T-helper 1 cell treated with Interleukin-12 subunit alpha and Interleukin-12 subunit beta and Interleukin-4 antibody, amounts not matched to agents 30 ng/mL and 1 ng/mL, for 36 hours (primary cell): ENCODE data around the gene ZNF480. TPM values are rescaled to one million over a fixed set of nuclear protein-coding genes. Genes with fewer than 3 reads are reported as not detected.
"Not testable (repeated sequence)": the region's sequence is repeated elsewhere in the genome, so short reads cannot be mapped to it uniquely, and the experiment has no call there.

Source experiments
- intact Hi-C: fragments of 100-400 bp; cut with micrococcal nuclease; formaldehyde crosslinking; loops from one replicate; pipeline ENCODE4 v1.15.1; 2024
- total RNA-seq: library from RNA; stranded (reverse); gene quantifications from 2 replicates; pipeline ENCODE4 v1.2.3, GENCODE V29; 2022

The ZNF480 gene
- 12.0 and 16.2 TPM in 2 replicates for total RNA-seq

DNA sequence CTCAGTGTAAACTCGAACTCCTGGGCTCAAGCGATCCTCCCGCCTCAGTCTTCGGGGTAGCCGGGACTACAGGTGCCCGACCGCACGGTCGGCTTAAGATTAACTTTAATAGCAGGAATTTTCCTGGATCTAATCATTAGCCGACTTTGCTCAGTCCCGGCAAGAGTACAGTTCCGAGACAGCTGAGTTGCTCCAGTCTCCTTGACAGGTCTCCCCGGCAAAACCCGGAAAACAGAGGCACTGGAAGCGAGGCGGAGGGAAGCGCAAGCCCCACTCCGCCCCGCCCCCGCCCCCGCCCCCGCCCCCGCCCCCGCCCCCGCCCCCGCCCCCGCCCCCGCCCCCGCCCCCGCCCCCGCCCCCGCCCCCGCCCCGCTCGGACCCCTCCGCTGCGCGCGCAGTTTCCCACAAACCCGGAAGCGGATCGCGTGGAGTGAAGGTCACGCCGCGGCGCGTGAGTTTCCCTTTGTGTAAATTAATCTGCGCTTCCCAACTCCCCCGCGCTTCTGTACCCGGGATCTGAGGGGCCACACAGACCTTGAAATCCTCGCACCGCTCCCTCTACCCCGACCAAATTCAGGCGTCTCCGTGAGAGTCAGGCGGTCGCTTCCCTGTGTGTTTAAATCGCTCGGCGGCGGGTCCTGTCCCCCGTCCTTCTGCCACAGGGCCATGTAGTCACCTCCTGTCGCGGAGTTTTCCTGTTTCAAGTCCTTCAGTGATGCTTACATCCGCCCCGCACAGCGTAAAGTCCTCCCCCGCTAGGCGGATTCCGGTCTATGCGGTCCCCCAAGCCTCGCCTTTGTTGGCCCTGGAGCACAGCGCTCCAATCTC is at the start of gene ZNF480:
Gene ZNF480, plus strand, starts transcription at position 397 of the 828 bp plus-strand sequence. CDS start 3,244 bp downstream, outside the sequence.
- intact Hi-C loops, result loop anchor here (1.0 to 10.0 kb wide), 15 partner anchors 28 to 1168 kb away; partner anchors contain the start of genes ZNF600, ZNF610, ZNF616 and ZNF701

DNA sequence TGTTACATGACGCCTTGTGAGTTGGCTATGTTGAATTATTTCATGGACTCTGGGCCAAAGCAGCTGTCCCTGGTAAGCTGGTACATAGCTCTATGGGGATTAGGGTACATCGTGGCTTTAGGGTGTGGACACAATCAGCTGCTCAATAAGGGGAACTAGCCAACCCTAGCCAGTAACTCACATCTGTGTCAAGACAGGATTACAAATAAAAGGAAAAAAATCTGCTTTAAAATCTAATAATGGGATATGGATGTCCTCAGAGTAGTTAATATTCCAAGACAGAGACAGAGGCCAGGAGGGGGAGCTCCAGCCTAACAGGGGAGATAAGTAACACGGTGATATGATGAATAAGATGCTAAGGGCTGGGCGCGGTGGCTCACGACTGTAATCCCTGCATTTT is 48.7 kb upstream of the ZNF480 start:
- intact Hi-C loops, result loop anchor here (1.0 kb wide), 2 partner anchors 322 to 500 kb away; partner anchors contain the start of gene ZNF701

GRCh38 chr19:52258426-52258825 is 38.5 kb upstream of the ZNF480 start:
- intact Hi-C loops, result no loop called here

DNA sequence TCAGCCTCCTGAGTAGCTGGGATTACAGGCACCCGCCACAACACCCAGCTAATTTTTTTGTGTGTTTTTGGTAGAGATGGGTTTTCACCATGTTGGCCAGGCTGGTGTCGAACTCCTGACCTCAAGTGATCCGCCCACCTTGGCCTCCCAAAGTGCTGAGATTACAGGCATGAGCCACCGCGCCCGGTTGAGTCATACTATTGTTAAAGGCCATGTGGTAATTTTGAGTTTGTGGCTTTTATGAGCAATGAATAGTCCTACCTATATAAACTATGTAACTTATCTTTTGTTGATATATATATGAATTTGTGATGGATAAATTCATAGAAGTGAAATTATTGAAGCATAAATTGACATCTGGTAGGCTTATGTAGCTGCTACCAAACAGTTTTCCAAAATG is 31.4 kb upstream of the ZNF480 start:
- intact Hi-C loops, result not testable (repeated sequence)

DNA sequence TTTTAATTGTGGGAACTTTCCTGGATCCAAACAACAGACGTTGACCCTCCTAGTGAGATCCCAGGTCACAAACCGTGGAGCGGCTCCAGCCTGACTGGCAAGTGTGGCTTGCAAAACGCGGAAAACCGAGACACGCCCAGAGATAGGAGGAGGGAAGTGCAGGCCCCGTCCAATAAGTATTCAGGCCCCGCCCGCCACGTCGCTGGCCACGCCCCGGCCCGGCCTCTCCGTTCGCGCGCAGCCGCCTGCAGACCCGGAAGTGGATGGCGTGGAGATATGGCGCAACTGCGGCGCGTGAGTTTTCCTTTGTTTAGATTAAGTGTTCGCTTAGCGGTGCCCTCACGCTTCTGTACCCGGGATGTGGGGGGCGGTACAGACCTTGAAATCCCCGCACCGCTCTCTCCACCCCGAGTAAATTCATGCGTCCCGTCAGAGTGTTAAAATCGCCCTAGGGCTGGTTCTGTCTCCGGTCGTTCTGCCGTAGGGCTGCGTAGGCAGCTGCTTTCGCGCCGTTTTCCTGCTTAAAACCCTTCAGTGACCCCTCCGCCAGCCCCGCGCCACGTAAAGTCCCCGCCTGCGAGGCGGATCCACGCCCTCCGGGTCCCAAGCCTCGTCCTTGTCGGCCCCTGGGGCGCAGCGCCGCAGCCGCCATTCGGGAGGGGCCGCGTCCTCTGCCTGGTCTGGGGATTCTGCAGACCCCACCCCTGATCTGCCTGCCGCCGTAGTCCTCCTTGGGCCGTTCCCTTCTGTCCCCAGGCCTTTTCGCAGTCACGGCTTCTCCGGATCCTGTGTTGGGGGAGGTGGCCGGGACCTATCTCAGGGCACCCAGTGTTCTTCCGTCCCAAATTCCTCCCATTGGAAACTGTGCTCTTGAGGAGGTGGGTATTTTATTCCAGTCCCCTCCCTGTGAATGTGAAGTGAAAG is 27.4 kb upstream of the ZNF480 start, which contains the start of gene ZNF766:
Gene ZNF766, plus strand, starts transcription at position 250 of the 924 bp plus-strand sequence. Its CDS starts 27 bp downstream, at position 277.
- intact Hi-C loops, result loop anchor here (1.0 to 2.0 kb wide), 20 partner anchors 28 to 1198 kb away; partner anchors contain the start of genes ZNF160, ZNF468, ZNF480 and ZNF525

DNA sequence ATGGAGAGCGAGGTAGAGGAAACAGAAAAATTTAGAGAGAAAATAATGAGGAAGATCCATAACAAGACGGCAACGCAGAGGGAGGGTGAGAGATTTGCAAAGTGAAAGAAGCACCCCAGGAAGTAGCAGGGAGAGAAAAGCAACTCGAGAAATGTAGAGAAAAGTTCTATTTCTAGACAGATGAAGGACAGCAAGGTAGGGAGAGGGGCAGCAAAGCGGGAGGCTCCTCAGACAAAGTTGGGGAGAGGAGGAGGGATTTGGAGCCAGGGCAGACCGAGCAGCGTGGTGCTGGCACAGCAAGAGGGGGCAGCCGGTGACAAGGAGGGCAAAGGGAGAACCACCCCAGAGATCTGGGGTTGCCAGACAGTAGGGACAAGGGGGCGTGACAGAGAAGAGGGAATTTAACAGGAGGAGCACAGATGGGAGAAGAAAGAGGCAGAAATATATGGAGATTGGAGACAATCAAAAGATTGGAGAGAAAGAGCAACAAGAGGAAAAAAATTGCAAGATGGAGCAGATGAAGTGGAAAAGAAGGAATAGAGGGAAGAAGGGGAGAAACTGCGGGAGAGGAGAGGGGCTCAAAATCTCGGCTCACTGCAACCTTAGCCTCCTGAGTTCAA is 26.6 kb upstream of the ZNF480 start:
- intact Hi-C loops, result no loop called here

- intact Hi-C loops, result no loop called here
Measured at GRCh38 chr19:52273301-52273700, 23.7 kb upstream of the ZNF480 start.

DNA sequence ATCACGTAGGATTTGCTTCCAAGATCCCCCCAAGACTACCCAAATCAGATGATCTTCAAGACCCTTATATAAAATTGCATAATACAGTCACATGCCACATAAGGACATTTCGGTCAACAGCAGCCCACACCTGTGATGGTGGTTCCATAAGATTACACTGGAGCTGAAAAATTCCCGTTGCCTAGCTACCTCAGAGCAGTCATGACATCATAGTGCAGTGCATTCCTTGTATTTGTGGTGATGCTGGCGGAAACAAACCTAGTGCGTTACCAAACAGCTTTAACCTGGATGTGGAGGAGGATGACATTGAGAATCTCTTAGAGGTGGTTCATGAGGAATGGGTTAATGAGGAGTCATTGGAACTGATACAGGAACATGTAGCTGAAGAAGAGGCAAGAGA is 22.8 kb upstream of the ZNF480 start:
- intact Hi-C loops, result no loop called here

- intact Hi-C loops, result no loop called here
Measured at GRCh38 chr19:52275988-52276387, 21.0 kb upstream of the ZNF480 start.

DNA sequence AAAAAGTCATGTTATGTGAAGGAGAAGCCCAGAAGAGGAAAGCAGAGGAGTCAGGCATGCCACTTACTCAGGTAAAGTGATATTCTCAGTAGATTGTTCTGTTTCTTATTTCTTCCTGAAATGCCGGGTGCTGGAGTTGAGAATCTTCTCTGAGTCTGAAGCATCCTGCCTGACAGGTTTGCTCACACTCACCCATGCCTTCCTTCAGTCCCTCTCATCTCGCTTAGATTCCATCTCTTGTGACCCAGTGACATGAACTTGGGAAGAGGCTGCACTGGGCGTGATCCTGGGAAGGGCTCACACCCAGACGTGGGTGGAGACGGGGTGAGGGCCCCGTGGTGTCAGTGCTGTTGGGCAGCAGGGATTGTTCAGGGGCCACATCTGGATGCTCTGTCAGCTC is 19.5 kb upstream of the ZNF480 start:
- intact Hi-C loops, result no loop called here

- intact Hi-C loops, result no loop called here
Measured at GRCh38 chr19:52286256-52286655, 10.7 kb upstream of the ZNF480 start.

DNA sequence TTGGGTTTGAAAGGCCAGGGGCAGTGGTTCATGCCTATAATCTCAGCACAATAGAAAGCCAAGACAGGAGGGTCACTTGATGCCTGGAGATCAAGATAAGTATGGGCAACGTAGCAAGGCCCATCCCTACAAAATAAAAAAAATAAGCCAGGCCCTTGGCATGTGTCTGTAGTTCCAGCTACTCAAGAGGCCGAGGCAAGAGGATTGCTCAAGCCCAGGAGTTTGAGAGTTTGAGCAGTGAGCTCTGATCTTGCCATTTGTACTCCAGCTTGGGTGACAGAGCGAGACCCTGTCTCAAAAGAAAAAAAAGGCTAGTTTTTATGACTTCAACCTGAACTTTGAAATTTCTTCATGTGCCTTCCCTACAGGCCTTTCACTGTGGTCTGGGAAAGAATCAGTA is 5.2 kb upstream of the ZNF480 start:
- intact Hi-C loops, result loop anchor here (10.0 kb wide), 1 partner anchor 1173 kb away; the partner anchor contains the start of gene ZNF813

GRCh38 chr19:52292946-52293345 is 4.0 kb upstream of the ZNF480 start:
- intact Hi-C loops, result loop anchor here (10.0 kb wide), 1 partner anchor 1172 kb away; the partner anchor contains the start of gene ZNF813

DNA sequence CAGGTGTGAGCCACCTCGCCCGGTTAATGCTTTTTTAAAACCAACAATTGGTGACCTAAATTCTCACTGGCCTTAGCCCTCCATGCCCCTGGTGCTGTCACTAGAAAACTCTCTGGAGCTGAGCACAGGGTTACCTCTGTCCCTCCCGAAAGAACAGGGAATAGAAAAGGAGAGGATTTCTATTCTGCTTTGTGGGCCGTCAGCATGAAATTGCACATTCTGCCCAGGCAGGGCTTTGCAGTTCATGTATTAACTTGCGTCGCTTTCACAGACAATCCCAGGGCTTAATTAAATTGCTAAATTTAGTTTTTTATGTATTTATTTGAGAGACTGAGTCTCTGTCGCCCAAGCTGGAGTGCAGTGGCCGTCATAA is 583 bp upstream of the ZNF480 start:
- intact Hi-C loops, result loop anchor here (1.0 to 10.0 kb wide), 8 partner anchors 74 to 1168 kb away; partner anchors contain the start of genes ZNF600, ZNF701, ZNF808 and ZNF813

GRCh38 chr19:52297601-52298364 is 814 bp downstream of the ZNF480 start:
- intact Hi-C loops, result loop anchor here (1.0 to 10.0 kb wide), 13 partner anchors 28 to 1167 kb away; partner anchors contain the start of genes ZNF600, ZNF610, ZNF616 and ZNF766

- intact Hi-C loops, result no loop called here
Measured at GRCh38 chr19:52307275-52307674, 10.3 kb downstream of the ZNF480 start.

- intact Hi-C loops, result no loop called here
Measured at GRCh38 chr19:52322429-52322828, 25.5 kb downstream of the ZNF480 start.

DNA sequence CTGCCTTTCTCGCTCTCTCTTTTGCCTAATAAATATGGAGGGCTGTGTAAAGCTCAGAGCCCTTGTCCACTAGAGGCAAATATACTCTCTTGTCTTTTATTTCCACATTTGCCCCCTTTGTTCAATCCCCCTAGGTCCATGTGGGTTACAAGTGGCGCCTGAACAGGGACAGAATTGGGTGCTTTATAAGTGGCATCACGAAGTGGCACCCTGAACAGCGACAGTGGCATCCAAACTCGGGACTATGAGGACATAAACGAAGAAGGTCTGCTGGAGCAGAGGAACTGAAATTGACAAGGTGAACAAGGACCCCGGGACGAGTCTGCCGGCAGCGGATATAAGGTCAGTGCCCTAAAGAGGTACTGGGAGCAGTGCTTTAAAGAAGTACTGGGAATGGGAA is 34.8 kb downstream of the ZNF480 start:
- intact Hi-C loops, result no loop called here

- intact Hi-C loops, result loop anchor here (1.0 to 2.0 kb wide), 7 partner anchors 34 to 303 kb away; partner anchors contain the start of genes ZNF480, ZNF528, ZNF701 and ZNF766
Measured at GRCh38 chr19:52335768-52336116, 38.8 kb downstream of the ZNF480 start.
